Trophoblast cell (in vitro differentiated cells and primary cell): ENCODE results near the gene EYS.
"Not testable (repeated sequence)": the region's sequence is repeated elsewhere in the genome, so short reads cannot be mapped to it uniquely, and the experiment has no call there.

Source experiments
- DNase-seq, 2 donors: peaks; one replicate each; pipeline ENCODE4 v3.0.0-alpha.2; 2016
- H2AFZ ChIP-seq: 2 replicates; pipeline ENCODE4 v1.6.1; 2013; ENCODE audit warnings: low read length, moderate library complexity, mild to moderate bottlenecking; ENCODE audit not compliant: insufficient read depth, poor library complexity
- H2AK5ac ChIP-seq: 2 replicates; pipeline ENCODE4 v1.6.1; 2013; ENCODE audit warnings: mild to moderate bottlenecking, low read length
- H2BK120ac ChIP-seq: 2 replicates; pipeline ENCODE4 v1.6.1; 2013; ENCODE audit warnings: low read length, mild to moderate bottlenecking, moderate library complexity; ENCODE audit not compliant: insufficient read depth, poor library complexity
- H2BK12ac ChIP-seq: 2 replicates; pipeline ENCODE4 v1.6.1; 2013; ENCODE audit warnings: mild to moderate bottlenecking, low read length, moderate library complexity
- H2BK5ac ChIP-seq: 2 replicates; pipeline ENCODE4 v1.6.1; 2013; ENCODE audit warnings: low read length, low read depth, moderate library complexity, mild to moderate bottlenecking; ENCODE audit not compliant: poor library complexity
- H3K14ac ChIP-seq: 2 replicates; pipeline ENCODE4 v1.6.1; 2013; ENCODE audit warnings: mild to moderate bottlenecking, low read length
- H3K18ac ChIP-seq: 2 replicates; pipeline ENCODE4 v1.6.1; 2013; ENCODE audit warnings: mild to moderate bottlenecking, low read length
- H3K23ac ChIP-seq: 2 replicates; pipeline ENCODE4 v1.6.1; 2013; ENCODE audit warnings: low read length
- H3K27ac ChIP-seq: 2 replicates; pipeline ENCODE4 v1.5.1; 2013; ENCODE audit warnings: low read depth, mild to moderate bottlenecking, inconsistent platforms, low read length, moderate library complexity
- H3K27me3 ChIP-seq: 2 replicates; pipeline ENCODE4 v1.6.1; 2013; ENCODE audit warnings: inconsistent platforms, mild to moderate bottlenecking, low read length, moderate library complexity; ENCODE audit not compliant: insufficient read depth
- H3K36me3 ChIP-seq, 2 experiments: 1 replicate in 1 of 2; 2 replicates in 1 of 2; pipeline ENCODE4 v1.6.1; 2013; ENCODE audit warnings: low read length in 2 of 2, mild to moderate bottlenecking in 2 of 2, moderate library complexity in 1 of 2; ENCODE audit not compliant: insufficient read depth in 2 of 2, control insufficient read depth in 1 of 2
- H3K4ac ChIP-seq: 2 replicates; pipeline ENCODE4 v1.6.1; 2013; ENCODE audit warnings: low read depth, mild to moderate bottlenecking, low read length, moderate library complexity
- H3K4me1 ChIP-seq, 2 experiments: 1 replicate in 1 of 2; 2 replicates in 1 of 2; pipeline ENCODE4 v1.6.1; 2013; ENCODE audit warnings: low read length in 2 of 2, mild to moderate bottlenecking in 2 of 2, moderate library complexity in 1 of 2; ENCODE audit not compliant: insufficient read depth in 2 of 2, control insufficient read depth in 1 of 2
- H3K4me2 ChIP-seq: 2 replicates; pipeline ENCODE4 v1.6.1; 2013; ENCODE audit warnings: inconsistent platforms, mild to moderate bottlenecking, low read length, moderate library complexity
- H3K4me3 ChIP-seq: 2 replicates; pipeline ENCODE4 v1.5.1; 2013; ENCODE audit warnings: mild to moderate bottlenecking, low read depth, low read length, inconsistent platforms
- H3K79me1 ChIP-seq: one replicate; pipeline ENCODE4 v1.6.1; 2013; ENCODE audit warnings: low read length
- H3K79me2 ChIP-seq: 2 replicates; pipeline ENCODE4 v1.6.1; 2013; ENCODE audit warnings: low read length, mild to moderate bottlenecking; ENCODE audit not compliant: control insufficient read depth, insufficient read depth, poor library complexity
- H3K9ac ChIP-seq: 2 replicates; pipeline ENCODE4 v1.6.1; 2013; ENCODE audit warnings: mild to moderate bottlenecking, low read length
- H3K9me3 ChIP-seq: 2 replicates; pipeline ENCODE4 v1.6.1; 2013; ENCODE audit warnings: low read depth, mild to moderate bottlenecking, control low read depth, inconsistent platforms, low read length; ENCODE audit not compliant: insufficient read depth
- H4K12ac ChIP-seq: 2 replicates; pipeline ENCODE4 v1.6.1; 2013; ENCODE audit warnings: low read depth, mild to moderate bottlenecking, low read length, moderate library complexity
- H4K8ac ChIP-seq: 2 replicates; pipeline ENCODE4 v1.6.1; 2013; ENCODE audit warnings: low read depth, mild to moderate bottlenecking, low read length, moderate library complexity
- H4K91ac ChIP-seq: one replicate; pipeline ENCODE4 v1.6.1; 2013; ENCODE audit warnings: low read depth, mild to moderate bottlenecking, low read length, moderate library complexity
- whole genome bisulfite sequencing: extraction: QIAGEN DNeasy Blood & Tissue Kit; methylation state at CpG from one replicate; pipeline ENCODE4 v1.1.7; 2013; ENCODE audit warnings: missing lambda C conversion rate; ENCODE audit not compliant: insufficient read length, insufficient coverage; ENCODE audit errors: extremely low coverage; 5-methylcytosine and 5-hydroxymethylcytosine counted together

Gene EYS

DNA sequence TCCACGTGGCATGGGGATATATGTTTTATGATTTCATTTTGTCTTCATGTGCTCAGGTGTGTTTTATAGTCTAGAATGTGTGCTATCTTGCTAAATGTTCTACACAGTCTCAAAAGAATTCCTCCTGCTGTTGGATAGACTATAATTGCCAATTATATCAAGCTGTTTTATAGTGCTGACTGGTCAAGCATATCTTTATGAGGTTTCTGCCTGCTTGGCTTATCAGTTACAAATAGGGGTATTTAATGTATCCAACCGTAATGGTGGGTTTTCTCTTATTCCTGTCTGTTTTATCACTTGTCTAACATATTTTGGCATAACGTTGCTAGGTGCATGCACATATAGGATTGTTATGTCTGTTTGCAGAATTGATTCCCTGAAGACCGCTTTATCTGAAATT lies 201.3 kb downstream of the EYS start:
- Histone ChIP-seq H2BK12ac (no peak overlapping the region), H3K79me1 (no peaks in the 10 kb centered on the region), H4K12ac (no peak overlapping the region), H3K27me3 (no peaks in the 10 kb centered on the region), H3K4ac (no peak overlapping the region), H3K14ac (no peak overlapping the region), H3K4me1 (no peaks in the 10 kb centered on the region), H4K8ac (no peak overlapping the region), H2BK5ac (no peak overlapping the region), H3K4me3 (no peak overlapping the region), H3K36me3 (no peaks in the 10 kb centered on the region), H3K79me2 (no peaks in the 10 kb centered on the region), H2AFZ (no peak overlapping the region), H3K9me3 (no peaks in the 10 kb centered on the region), H3K4me2 (no peak overlapping the region), H3K9ac (no peak overlapping the region), H2AK5ac (no peak overlapping the region), H3K18ac (no peak overlapping the region), H2BK120ac (no peak overlapping the region), H4K91ac (no peak overlapping the region), H3K23ac (no peak overlapping the region), H3K27ac (no peak overlapping the region)
- DNase-seq = no peak
- WGBS = no CpG with 5 or more reads among the region's 4 CpGs

DNA sequence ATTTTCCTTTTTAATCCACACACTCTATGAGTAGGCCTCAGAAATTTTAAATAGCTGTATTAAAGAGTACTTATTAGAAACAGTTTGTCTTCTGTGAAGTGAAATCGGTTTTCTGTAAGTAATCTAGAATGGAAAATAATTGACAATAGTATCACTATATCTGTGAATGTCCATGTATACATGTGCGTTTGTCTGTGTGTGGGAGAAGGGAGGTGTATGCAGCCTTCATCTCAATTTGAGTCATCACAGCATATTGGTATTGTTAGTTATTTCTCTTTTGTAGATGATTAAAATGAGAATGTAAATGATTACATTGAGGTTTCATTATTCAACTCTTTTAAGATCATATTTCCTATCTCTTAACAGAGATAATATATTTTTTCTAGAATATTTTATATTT lies 206.0 kb downstream of the EYS start:
- DNase-seq = no peak
- Histone ChIP-seq H3K4ac (no peak overlapping the region), H3K79me2 (no peaks in the 10 kb centered on the region), H3K36me3 (no peaks in the 10 kb centered on the region), H2AK5ac (no peak overlapping the region), H3K23ac (no peak overlapping the region), H2BK5ac (no peak overlapping the region), H2BK120ac (no peak overlapping the region), H4K8ac (no peak overlapping the region), H4K91ac (no peak overlapping the region), H2BK12ac (no peak overlapping the region), H3K18ac (no peak overlapping the region), H3K27me3 (no peaks in the 10 kb centered on the region), H3K4me1 (no peaks in the 10 kb centered on the region), H3K4me2 (no peak overlapping the region), H3K4me3 (no peak overlapping the region), H3K79me1 (no peaks in the 10 kb centered on the region), H3K9me3 (no peaks in the 10 kb centered on the region), H3K9ac (no peak overlapping the region), H3K27ac (no peak overlapping the region), H2AFZ (no peak overlapping the region), H3K14ac (no peak overlapping the region), H4K12ac (no peak overlapping the region)
- no CpG with 5 or more reads among the region's 2 CpGs for WGBS

DNA sequence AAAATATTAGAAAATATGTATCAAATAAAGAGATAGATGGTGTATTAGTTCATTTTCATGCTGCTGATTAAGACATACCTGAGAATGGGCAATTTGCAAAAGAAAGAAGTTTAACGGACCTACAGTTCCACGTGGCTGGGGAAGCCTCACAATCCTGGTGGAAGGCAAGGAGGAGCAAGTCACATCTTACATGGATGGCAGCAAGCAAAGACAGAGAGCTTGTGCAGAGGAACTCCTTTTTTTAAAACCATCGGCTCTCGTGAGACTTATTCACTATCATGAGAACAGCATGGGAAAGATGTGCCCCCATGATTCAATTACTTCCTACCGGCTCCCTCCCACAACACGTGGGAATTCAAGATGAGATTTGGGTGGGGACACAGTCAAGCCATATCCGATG lies 223.4 kb downstream of the EYS start:
- not testable (repeated sequence) for H3K23ac ChIP-seq
- no CpG with 5 or more reads among the region's 7 CpGs for WGBS

DNA sequence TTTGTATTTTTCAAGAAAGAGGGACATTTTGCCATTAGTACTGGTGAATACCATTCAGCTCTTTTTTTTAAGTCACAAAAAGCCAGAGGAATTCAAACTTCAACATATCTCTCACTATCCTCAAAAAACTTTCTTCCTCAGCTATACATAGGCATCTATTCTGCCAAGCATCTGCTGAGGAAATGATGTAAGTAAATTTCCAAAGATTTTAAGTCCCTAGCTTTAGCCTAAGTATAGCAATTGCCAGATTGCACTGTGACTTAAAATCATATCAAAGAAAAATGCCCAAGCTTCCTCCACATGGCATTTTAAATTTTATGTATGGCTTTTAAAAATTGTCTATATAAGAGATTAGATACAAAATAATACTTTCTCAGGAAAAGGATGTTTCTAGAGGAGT lies 237.4 kb downstream of the EYS start:
- Histone ChIP-seq H4K91ac (no peak overlapping the region), H3K23ac (no peak overlapping the region), H3K4me2 (no peak overlapping the region), H3K4me1 (no peaks in the 10 kb centered on the region), H3K27me3 (no peaks in the 10 kb centered on the region), H3K9me3 (no peaks in the 10 kb centered on the region), H3K36me3 (no peaks in the 10 kb centered on the region), H2BK12ac (no peak overlapping the region), H4K12ac (no peak overlapping the region), H2BK120ac (no peak overlapping the region), H3K4ac (no peak overlapping the region), H3K27ac (no peak overlapping the region), H3K79me1 (no peaks in the 10 kb centered on the region), H2AFZ (no peak overlapping the region), H3K9ac (no peak overlapping the region), H2AK5ac (no peak overlapping the region), H3K14ac (no peak overlapping the region), H3K79me2 (no peaks in the 10 kb centered on the region), H4K8ac (no peak overlapping the region), H2BK5ac (no peak overlapping the region), H3K18ac (no peak overlapping the region), H3K4me3 (no peak overlapping the region)
- DNase-seq = no peak

More for the DNA sequence above, 223.4 kb downstream of the EYS start:
- not testable (repeated sequence) for H3K4me2 ChIP-seq, H3K18ac ChIP-seq, H3K9ac ChIP-seq, H3K14ac ChIP-seq, H2AK5ac ChIP-seq, H2BK5ac ChIP-seq, H3K4ac ChIP-seq, DNase-seq, H3K27ac ChIP-seq, H2BK120ac ChIP-seq, H4K91ac ChIP-seq, H3K27me3 ChIP-seq, H4K12ac ChIP-seq, H3K4me3 ChIP-seq, H4K8ac ChIP-seq, H3K4me1 ChIP-seq, H3K9me3 ChIP-seq, H3K36me3 ChIP-seq, H3K79me2 ChIP-seq, H2AFZ ChIP-seq, H2BK12ac ChIP-seq, H3K79me1 ChIP-seq

DNA sequence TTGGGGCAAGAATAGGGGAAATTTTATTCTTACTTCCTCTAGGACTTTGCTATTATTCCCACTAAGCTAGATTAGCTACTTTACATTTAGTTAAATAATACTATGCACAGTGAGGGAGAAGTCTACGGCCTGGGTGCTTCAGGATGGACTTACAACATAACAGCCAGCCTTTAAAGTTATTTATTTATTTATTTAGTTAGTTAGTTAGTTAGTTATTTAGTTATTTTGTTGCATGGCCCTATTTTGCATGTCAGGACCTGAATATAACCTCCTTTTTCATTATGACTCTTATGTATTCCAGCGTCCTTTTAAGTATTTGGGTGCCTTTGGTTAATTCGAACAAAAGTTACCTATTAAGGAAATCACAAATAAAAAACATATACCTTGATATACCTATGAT lies 238.7 kb downstream of the EYS start:
- H3K27me3 ChIP-seq = no peaks in the 10 kb centered on the region
- no peak overlapping the region for H3K9ac ChIP-seq
- H4K91ac ChIP-seq = no peak overlapping the region
- H3K79me2 ChIP-seq = no peaks in the 10 kb centered on the region
- no peaks in the 10 kb centered on the region for H3K4me1 ChIP-seq
- H2AFZ ChIP-seq = no peak overlapping the region
- H4K12ac ChIP-seq = no peak overlapping the region
- H3K4me2 ChIP-seq = no peak overlapping the region
- H3K79me1 ChIP-seq = no peaks in the 10 kb centered on the region
- H3K18ac ChIP-seq = no peak overlapping the region
- H3K14ac ChIP-seq = no peak overlapping the region
- H2BK12ac ChIP-seq = no peak overlapping the region
- H3K23ac ChIP-seq = no peak overlapping the region
- no peak for DNase-seq
- H2BK120ac ChIP-seq = no peak overlapping the region
- H3K36me3 ChIP-seq = no peaks in the 10 kb centered on the region
- no peak overlapping the region for H2BK5ac ChIP-seq
- no CpG with 5 or more reads among the region's 3 CpGs for WGBS
- no peak overlapping the region for H3K27ac ChIP-seq
- H3K4ac ChIP-seq = no peak overlapping the region
- no peak overlapping the region for H2AK5ac ChIP-seq
- H3K4me3 ChIP-seq = no peak overlapping the region
- H3K9me3 ChIP-seq = no peaks in the 10 kb centered on the region
- no peak overlapping the region for H4K8ac ChIP-seq
